ENCODE data around the gene PCLAF.
"Not testable (repeated sequence)": the region's sequence is repeated elsewhere in the genome, so short reads cannot be mapped to it uniquely, and the experiment has no call there.

Gene PCLAF

DNA sequence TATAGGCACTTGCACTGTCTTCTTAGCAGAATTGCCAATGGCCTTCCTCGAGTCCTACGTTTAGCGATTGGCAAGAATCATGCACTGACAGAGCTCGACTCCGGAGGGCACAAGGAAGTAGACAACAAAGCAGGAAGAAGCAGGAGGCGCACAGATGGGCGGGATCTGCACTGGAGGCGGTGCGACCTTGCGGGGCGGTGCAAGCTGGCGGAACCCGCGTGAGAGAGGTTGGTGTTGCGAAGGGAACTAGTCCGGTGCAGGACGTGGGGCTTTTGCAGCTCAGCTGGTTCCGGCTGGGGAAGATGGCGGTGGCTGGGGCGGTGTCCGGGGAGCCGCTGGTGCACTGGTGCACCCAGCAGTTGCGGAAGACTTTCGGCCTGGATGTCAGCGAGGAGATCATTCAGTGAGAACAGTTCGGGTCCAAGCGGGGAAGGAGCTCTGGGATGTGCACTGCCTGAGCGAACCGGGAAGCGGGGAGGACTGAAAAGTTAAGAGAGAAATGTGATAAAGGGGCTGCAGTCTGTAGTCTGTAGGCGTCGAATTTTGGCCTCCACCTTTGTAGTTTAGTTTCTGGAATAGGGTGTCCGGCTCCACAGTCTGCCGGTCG is 6.4 kb upstream of the PCLAF start, which contains the start of gene TRIP4:
TRIP4 (plus strand) TSS at position 275 of the 607 bp plus-strand sequence; CDS start at position 303, 28 bp downstream.
- Histone ChIP-seq H3K9me2 (ENCODE audit: low read depth, low read length) (no peaks in the 10 kb centered on the region), H3K27me3 (ENCODE audit: insufficient read depth, low read length) (no peaks in the 10 kb centered on the region), H2AFZ (ENCODE audit: low read length) (0 out of 2 replicates have a peak within 1 kb of the TSS, but pooled peaks have one; percentile 48), H3K4me3 (ENCODE audit: low read depth, low read length, poor library complexity, severe bottlenecking) (peak within 1 kb of the TSS; percentile 92), H3K36me3 (ENCODE audit: insufficient read depth, low read length) (no peaks in the 10 kb centered on the region), H3K9ac (ENCODE audit: low read length) (peak within 1 kb of the TSS; percentile 76), H3K9me3 (ENCODE audit: low read length) (no peaks in the 10 kb centered on the region), H3K4me2 (ENCODE audit: low read length) (peak within 1 kb of the TSS; percentile 68), H3K27ac (ENCODE audit: low read depth, low read length, poor library complexity, severe bottlenecking) (peak within 1 kb of the TSS; percentile 74), H3F3A (ENCODE audit: insufficient read depth, low read length) (no peaks in the 10 kb centered on the region), H4K20me1 (ENCODE audit: insufficient read depth, low read length) (no peaks in the 10 kb centered on the region), H3K79me2 (ENCODE audit: insufficient read depth, low read length) (peaks cover 10% of the 10 kb centered on the region; the same call in 1 of the 2 replicates), H3K4me1 (ENCODE audit: insufficient read depth, low read length, severe bottlenecking) (peaks cover 19% of the 10 kb centered on the region)
- TF ChIP-seq, protein P1, sequence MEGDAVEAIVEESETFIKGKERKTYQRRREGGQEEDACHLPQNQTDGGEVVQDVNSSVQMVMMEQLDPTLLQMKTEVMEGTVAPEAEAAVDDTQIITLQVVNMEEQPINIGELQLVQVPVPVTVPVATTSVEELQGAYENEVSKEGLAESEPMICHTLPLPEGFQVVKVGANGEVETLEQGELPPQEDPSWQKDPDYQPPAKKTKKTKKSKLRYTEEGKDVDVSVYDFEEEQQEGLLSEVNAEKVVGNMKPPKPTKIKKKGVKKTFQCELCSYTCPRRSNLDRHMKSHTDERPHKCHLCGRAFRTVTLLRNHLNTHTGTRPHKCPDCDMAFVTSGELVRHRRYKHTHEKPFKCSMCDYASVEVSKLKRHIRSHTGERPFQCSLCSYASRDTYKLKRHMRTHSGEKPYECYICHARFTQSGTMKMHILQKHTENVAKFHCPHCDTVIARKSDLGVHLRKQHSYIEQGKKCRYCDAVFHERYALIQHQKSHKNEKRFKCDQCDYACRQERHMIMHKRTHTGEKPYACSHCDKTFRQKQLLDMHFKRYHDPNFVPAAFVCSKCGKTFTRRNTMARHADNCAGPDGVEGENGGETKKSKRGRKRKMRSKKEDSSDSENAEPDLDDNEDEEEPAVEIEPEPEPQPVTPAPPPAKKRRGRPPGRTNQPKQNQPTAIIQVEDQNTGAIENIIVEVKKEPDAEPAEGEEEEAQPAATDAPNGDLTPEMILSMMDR (IDR thresholded peaks at IDR 0.05; ENCODE audit: low read length) = no peak; the same call in 1 of the 2 replicates

DNA sequence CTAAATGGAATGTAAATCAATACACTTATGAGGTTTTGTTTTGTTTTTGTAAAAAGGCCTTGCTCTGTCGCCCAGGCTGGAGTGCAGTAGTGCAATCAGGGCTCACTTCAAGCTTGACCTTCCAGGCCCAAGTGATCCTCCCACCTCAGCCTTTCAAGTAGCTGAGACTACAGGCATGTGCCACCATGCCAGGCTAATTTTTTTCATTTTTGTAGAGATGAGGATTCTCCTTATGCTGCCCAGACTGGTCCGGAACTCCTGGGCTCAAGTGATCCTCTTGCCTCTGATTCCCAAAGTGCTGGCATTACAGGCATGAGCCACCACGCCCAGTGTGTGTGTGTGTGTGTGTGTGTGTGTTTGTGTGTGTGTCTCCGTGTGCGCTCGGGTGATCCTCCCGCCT is 5.0 kb upstream of the PCLAF start:
- H3K9me2 ChIP-seq (ENCODE audit: low read depth, low read length) = no peaks in the 10 kb centered on the region
- no peak overlapping the region for H3K4me2 ChIP-seq (ENCODE audit: low read length)
- no peak for TF ChIP-seq EZH2 (IDR thresholded peaks at IDR 0.05; ENCODE audit: borderline replicate concordance, low read length)
- TF ChIP-seq, protein P1 (IDR thresholded peaks at IDR 0.05; ENCODE audit: low read length) = no peak
- H3K27ac ChIP-seq (ENCODE audit: low read depth, low read length, poor library complexity, severe bottlenecking) = no peak overlapping the region
- H3K4me3 ChIP-seq (ENCODE audit: low read depth, low read length, poor library complexity, severe bottlenecking) = no peak overlapping the region
- H3K36me3 ChIP-seq (ENCODE audit: insufficient read depth, low read length) = no peaks in the 10 kb centered on the region
- H3K9me3 ChIP-seq (ENCODE audit: low read length) = no peaks in the 10 kb centered on the region
- no peak overlapping the region for H2AFZ ChIP-seq (ENCODE audit: low read length)
- H3F3A ChIP-seq (ENCODE audit: insufficient read depth, low read length) = no peaks in the 10 kb centered on the region
- no peaks in the 10 kb centered on the region for H3K27me3 ChIP-seq (ENCODE audit: insufficient read depth, low read length)
- no peak overlapping the region for H3K9ac ChIP-seq (ENCODE audit: low read length)
- peaks cover 27% of the 10 kb centered on the region for H3K4me1 ChIP-seq (ENCODE audit: insufficient read depth, low read length, severe bottlenecking)
- H4K20me1 ChIP-seq (ENCODE audit: insufficient read depth, low read length) = no peaks in the 10 kb centered on the region
- H3K79me2 ChIP-seq (ENCODE audit: insufficient read depth, low read length) = peaks cover 10% of the 10 kb centered on the region; the same call in 1 of the 2 replicates

DNA sequence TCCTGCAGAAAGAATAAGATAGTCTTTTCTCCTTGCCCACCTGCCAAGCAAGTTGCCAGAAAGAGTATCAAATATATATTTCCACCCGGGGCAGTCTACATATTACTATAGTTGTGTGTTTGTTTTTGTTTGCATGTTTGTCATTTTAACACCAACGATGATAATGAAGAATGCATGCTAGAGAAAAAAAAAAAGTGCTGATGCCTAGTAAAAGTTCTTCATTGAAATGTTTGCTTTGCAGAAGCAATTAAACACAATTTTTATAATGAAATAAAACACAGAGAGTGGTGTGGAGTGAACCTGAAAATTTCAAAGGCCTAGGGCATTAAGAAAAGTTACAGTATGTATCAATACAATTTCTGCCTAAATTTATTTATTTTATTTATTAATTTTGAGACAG is 2.5 kb upstream of the PCLAF start:
- TF ChIP-seq, protein P1 (IDR thresholded peaks at IDR 0.05; ENCODE audit: low read length) = no peak
- no peak for TF ChIP-seq EZH2 (IDR thresholded peaks at IDR 0.05; ENCODE audit: borderline replicate concordance, low read length)
- Histone ChIP-seq H3K9me3 (ENCODE audit: low read length) (no peaks in the 10 kb centered on the region), H2AFZ (ENCODE audit: low read length) (no peak overlapping the region), H3F3A (ENCODE audit: insufficient read depth, low read length) (no peaks in the 10 kb centered on the region), H4K20me1 (ENCODE audit: insufficient read depth, low read length) (no peaks in the 10 kb centered on the region), H3K36me3 (ENCODE audit: insufficient read depth, low read length) (peaks cover 9% of the 10 kb centered on the region; the same call in 1 of the 2 replicates), H3K4me1 (ENCODE audit: insufficient read depth, low read length, severe bottlenecking) (peaks cover 39% of the 10 kb centered on the region), H3K9ac (ENCODE audit: low read length) (no peak overlapping the region), H3K4me2 (ENCODE audit: low read length) (no peak overlapping the region), H3K27me3 (ENCODE audit: insufficient read depth, low read length) (no peaks in the 10 kb centered on the region), H3K27ac (ENCODE audit: low read depth, low read length, poor library complexity, severe bottlenecking) (no peak overlapping the region), H3K79me2 (ENCODE audit: insufficient read depth, low read length) (peaks cover 20% of the 10 kb centered on the region), H3K4me3 (ENCODE audit: low read depth, low read length, poor library complexity, severe bottlenecking) (no peak overlapping the region), H3K9me2 (ENCODE audit: low read depth, low read length) (no peaks in the 10 kb centered on the region)

DNA sequence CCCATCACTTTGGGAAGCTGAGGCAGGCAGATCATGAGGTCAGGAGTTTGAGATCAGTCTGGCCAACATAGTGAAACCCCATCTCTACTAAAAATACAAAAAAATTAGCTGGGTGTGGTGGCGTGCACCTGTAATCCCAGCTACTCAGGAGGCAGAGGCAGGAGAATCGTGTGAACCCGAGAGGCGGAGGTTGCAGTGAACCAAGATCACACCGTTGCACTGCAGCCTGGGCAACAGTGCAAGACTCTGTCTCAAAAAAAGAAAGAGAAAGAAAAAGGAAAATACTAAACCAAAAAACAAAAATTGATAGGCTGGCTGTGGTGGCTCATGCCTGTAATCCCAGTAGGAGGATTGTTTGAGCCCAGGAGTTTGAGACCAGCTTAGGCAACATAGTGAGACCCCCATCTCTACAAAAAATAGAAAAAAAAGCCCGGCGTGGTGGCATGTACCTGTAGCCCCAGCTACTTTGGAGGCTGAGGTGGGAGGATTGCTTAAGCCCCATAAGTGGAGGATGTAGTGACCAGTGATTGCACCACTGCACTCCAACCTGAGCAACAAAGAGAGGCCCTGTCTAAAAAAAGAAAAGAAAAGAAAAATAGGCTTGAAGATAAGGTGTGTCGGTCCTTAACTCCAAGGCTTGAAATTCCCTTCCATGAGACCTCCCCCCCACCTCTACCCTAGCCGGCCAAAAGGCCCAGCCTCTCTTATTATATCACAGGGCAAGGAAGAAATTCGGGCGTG is 941 bp downstream of the PCLAF start:
- peak overlapping the region; percentile 99 for H3K4me3 ChIP-seq (ENCODE audit: low read depth, low read length, poor library complexity, severe bottlenecking)
- peak overlapping the region; percentile 97 for H3K9ac ChIP-seq (ENCODE audit: low read length)
- H3K36me3 ChIP-seq (ENCODE audit: insufficient read depth, low read length) = peaks cover 32% of the 10 kb centered on the region
- not testable (repeated sequence) for H3F3A ChIP-seq (ENCODE audit: insufficient read depth, low read length); H3K27me3 ChIP-seq (ENCODE audit: insufficient read depth, low read length); H2AFZ ChIP-seq (ENCODE audit: low read length); H3K9me3 ChIP-seq (ENCODE audit: low read length); H3K9me2 ChIP-seq (ENCODE audit: low read depth, low read length); H4K20me1 ChIP-seq (ENCODE audit: insufficient read depth, low read length)
- H3K79me2 ChIP-seq (ENCODE audit: insufficient read depth, low read length) = peaks cover 16% of the 10 kb centered on the region
- H3K4me2 ChIP-seq (ENCODE audit: low read length) = peak overlapping the region; percentile 98
- H3K27ac ChIP-seq (ENCODE audit: low read depth, low read length, poor library complexity, severe bottlenecking) = peak overlapping the region; percentile 59
- peaks cover 29% of the 10 kb centered on the region for H3K4me1 ChIP-seq (ENCODE audit: insufficient read depth, low read length, severe bottlenecking)

Measured in OCI-LY1 (cell line).